ENCODE measurements around the gene CEMIP.

GRCh38 chr15:80977627-80978036 is 198.5 kb downstream of the CEMIP start:
- no peak for TF ChIP-seq POLR2A (IDR thresholded peaks at IDR 0.05)
- no peak for TF ChIP-seq POLR2AphosphoS5 (IDR thresholded peaks at IDR 0.05)

Measured in breast epithelium (tissue), 3 donors.